ENCODE measurements around the gene MTFP1.
A peak's percentile ranks its signal among the peaks of the same experiment; 100 is the strongest.

MTFP1 gene

GRCh38 chr22:30397656-30398635 is 27.6 kb upstream of the MTFP1 start:
- Histone ChIP-seq H2AFZ (ENCODE audit: low read depth, low read length, severe bottlenecking) (no peak overlapping the region), H3K27ac (ENCODE audit: low read depth, low read length) (no peak overlapping the region), H3K9ac (ENCODE audit: low read length) (peak overlapping the region; percentile 44), H3K27me3 (ENCODE audit: low read length) (no peaks in the 10 kb centered on the region), H3K9me3 (ENCODE audit: insufficient read depth, low read length) (no peaks in the 10 kb centered on the region), H4K20me1 (ENCODE audit: low read depth, low read length) (no peaks in the 10 kb centered on the region), H3K4me3 (ENCODE audit: insufficient read depth, low read length, poor library complexity, severe bottlenecking) (no peak overlapping the region), H3K4me2 (ENCODE audit: low read depth, low read length, poor library complexity, severe bottlenecking) (peak overlapping the region; percentile 52), H3K79me2 (ENCODE audit: insufficient read depth, low read length) (no peaks in the 10 kb centered on the region), H3K36me3 (ENCODE audit: low read length) (no peaks in the 10 kb centered on the region), H3F3A (ENCODE audit: insufficient read depth) (no peaks in the 10 kb centered on the region), H3K9me2 (replicated peaks; ENCODE audit: insufficient read depth, low read length) (no peaks in the 10 kb centered on the region)
- no peak for TF ChIP-seq EZH2phosphoT487 (conservative IDR thresholded peaks at IDR 0.05; ENCODE audit: low read length)
- no peak for TF ChIP-seq CTCF (IDR thresholded peaks at IDR 0.05; ENCODE audit: insufficient read depth, low read length, poor library complexity, severe bottlenecking)

- Histone ChIP-seq H3K4me2 (ENCODE audit: low read depth, low read length, poor library complexity, severe bottlenecking) (no peak overlapping the region), H2AFZ (ENCODE audit: low read depth, low read length, severe bottlenecking) (no peak overlapping the region), H3K79me2 (ENCODE audit: insufficient read depth, low read length) (no peaks in the 10 kb centered on the region), H3K36me3 (ENCODE audit: low read length) (no peaks in the 10 kb centered on the region), H4K20me1 (ENCODE audit: low read depth, low read length) (no peaks in the 10 kb centered on the region), H3K9ac (ENCODE audit: low read length) (no peak overlapping the region), H3K9me2 (replicated peaks; ENCODE audit: insufficient read depth, low read length) (no peaks in the 10 kb centered on the region), H3K27ac (ENCODE audit: low read depth, low read length) (no peak overlapping the region), H3K4me3 (ENCODE audit: insufficient read depth, low read length, poor library complexity, severe bottlenecking) (no peak overlapping the region), H3K27me3 (ENCODE audit: low read length) (no peaks in the 10 kb centered on the region), H3F3A (ENCODE audit: insufficient read depth) (no peaks in the 10 kb centered on the region), H3K9me3 (ENCODE audit: insufficient read depth, low read length) (no peaks in the 10 kb centered on the region)
- TF ChIP-seq CTCF (IDR thresholded peaks at IDR 0.05; ENCODE audit: insufficient read depth, low read length, poor library complexity, severe bottlenecking) (no peak), EZH2phosphoT487 (conservative IDR thresholded peaks at IDR 0.05; ENCODE audit: low read length) (no peak)
These were observed 26.6 kb upstream of the MTFP1 start for GRCh38 chr22:30398685-30399680.

- Histone ChIP-seq H3K4me3 (ENCODE audit: insufficient read depth, low read length, poor library complexity, severe bottlenecking) (no peak overlapping the region), H3K9ac (ENCODE audit: low read length) (no peak overlapping the region), H4K20me1 (ENCODE audit: low read depth, low read length) (no peaks in the 10 kb centered on the region), H3F3A (ENCODE audit: insufficient read depth) (no peaks in the 10 kb centered on the region), H3K9me3 (ENCODE audit: insufficient read depth, low read length) (no peaks in the 10 kb centered on the region), H3K27ac (ENCODE audit: low read depth, low read length) (no peak overlapping the region), H3K9me2 (replicated peaks; ENCODE audit: insufficient read depth, low read length) (no peaks in the 10 kb centered on the region), H3K27me3 (ENCODE audit: low read length) (no peaks in the 10 kb centered on the region), H2AFZ (ENCODE audit: low read depth, low read length, severe bottlenecking) (no peak overlapping the region), H3K36me3 (ENCODE audit: low read length) (no peaks in the 10 kb centered on the region), H3K4me2 (ENCODE audit: low read depth, low read length, poor library complexity, severe bottlenecking) (no peak overlapping the region), H3K79me2 (ENCODE audit: insufficient read depth, low read length) (no peaks in the 10 kb centered on the region)
- TF ChIP-seq EZH2phosphoT487 (conservative IDR thresholded peaks at IDR 0.05; ENCODE audit: low read length) (no peak), CTCF (IDR thresholded peaks at IDR 0.05; ENCODE audit: insufficient read depth, low read length, poor library complexity, severe bottlenecking) (no peak)
These were observed 25.9 kb upstream of the MTFP1 start for GRCh38 chr22:30399718-30400117.
